GM21723 (cell line): Measurements from ENCODE around the gene ZSCAN23.
"Not testable (repeated sequence)": the region's sequence is repeated elsewhere in the genome, so short reads cannot be mapped to it uniquely, and the experiment has no call there.

ENCODE experiments used
- ATAC-seq: cut with Tn5 transposase; IDR thresholded peaks from one replicate; pipeline ENCODE4 v1.9.1; 2021; ENCODE audit warnings: mild to moderate bottlenecking, moderate library complexity; ENCODE audit not compliant: unreplicated experiment

ZSCAN23 gene

GRCh38 chr6:28442586-28442985, 705 bp downstream of the ZSCAN23 start:
- ATAC-seq, result no peak

GRCh38 chr6:28436404-28436803, 6.9 kb downstream of the ZSCAN23 start:
- ATAC-seq, result no peak

- ATAC-seq, result no peak
Measured at GRCh38 chr6:28433119-28433518, 10.2 kb downstream of the ZSCAN23 start.

GRCh38 chr6:28429781-28430180, 13.5 kb downstream of the ZSCAN23 start:
- no peak for ATAC-seq

- no peak for ATAC-seq
Measured at GRCh38 chr6:28425944-28426541, 17.2 kb downstream of the ZSCAN23 start.

GRCh38 chr6:28424163-28424562, 19.1 kb downstream of the ZSCAN23 start:
- ATAC-seq, result no peak

GRCh38 chr6:28423546-28423945, 19.7 kb downstream of the ZSCAN23 start:
- no peak for ATAC-seq

GRCh38 chr6:28413681-28414080, 29.6 kb downstream of the ZSCAN23 start:
- no peak for ATAC-seq

GRCh38 chr6:28410767-28411166, 32.5 kb downstream of the ZSCAN23 start:
- ATAC-seq, result no peak

- no peak for ATAC-seq
Measured at GRCh38 chr6:28408076-28408802, 35.1 kb downstream of the ZSCAN23 start.

GRCh38 chr6:28407401-28407800, 35.9 kb downstream of the ZSCAN23 start:
- ATAC-seq, result no peak

- ATAC-seq, result not testable (repeated sequence)
Measured at GRCh38 chr6:28403923-28404322, 39.4 kb downstream of the ZSCAN23 start.

GRCh38 chr6:28402197-28402596, 41.1 kb downstream of the ZSCAN23 start:
- no peak for ATAC-seq

GRCh38 chr6:28401172-28401571, 42.1 kb downstream of the ZSCAN23 start:
- ATAC-seq, result no peak

GRCh38 chr6:28400122-28400451, 43.2 kb downstream of the ZSCAN23 start:
- ATAC-seq, result no peak

- peak; percentile 89 for ATAC-seq
Measured at GRCh38 chr6:28399350-28400121, 43.8 kb downstream of the ZSCAN23 start, which contains the start of gene ZSCAN12. Gene ZSCAN12, minus strand, starts transcription at chr6:28399747. Its CDS starts 1,342 bp downstream, at chr6:28398405.

GRCh38 chr6:28395918-28396317, 47.4 kb downstream of the ZSCAN23 start:
- no peak for ATAC-seq

- ATAC-seq, result no peak
Measured at GRCh38 chr6:28393912-28394662, 49.2 kb downstream of the ZSCAN23 start.

- ATAC-seq, result no peak
Measured at GRCh38 chr6:28390688-28391087, 52.6 kb downstream of the ZSCAN23 start.

GRCh38 chr6:28384143-28384533, 59.2 kb downstream of the ZSCAN23 start:
- no peak for ATAC-seq
